ENCODE measurements around the gene PRPF38B. TPM values are rescaled to one million over a fixed set of nuclear protein-coding genes. Genes with fewer than 3 reads are reported as not detected.

Gene PRPF38B
- total RNA-seq, 1 donor from 2014 or later: 36.9 TPM

- H3K4me1 ChIP-seq (ENCODE audit: insufficient read depth, low read length): no peaks in the 10 kb centered on the region
- H3K36me3 ChIP-seq (ENCODE audit: insufficient read depth, low read length): no peaks in the 10 kb centered on the region
- H3K9ac ChIP-seq (ENCODE audit: low read length): no peak overlapping the region
- no peak overlapping the region for H2AFZ ChIP-seq (ENCODE audit: low read depth, low read length)
- Mint-ChIP-seq H3K4me3 (ENCODE audit: unreplicated experiment) (no peak overlapping the region), H3K9me3 (ENCODE audit: unreplicated experiment) (no peaks in the 10 kb centered on the region), H3K4me1 (ENCODE audit: low read depth, unreplicated experiment) (peaks cover 6% of the 10 kb centered on the region), H3K27ac (ENCODE audit: unreplicated experiment) (peak overlapping the region; percentile 43), H3K27me3 (ENCODE audit: low read depth, unreplicated experiment) (peaks cover 11% of the 10 kb centered on the region), H3K36me3 (ENCODE audit: low read depth, unreplicated experiment) (no peaks in the 10 kb centered on the region)
- H3K27ac ChIP-seq (ENCODE audit: low read depth, low read length): no peak overlapping the region
- no peaks in the 10 kb centered on the region for H3K9me3 ChIP-seq (ENCODE audit: insufficient read depth, low read depth, low read length)
- TF ChIP-seq EZH2 (IDR thresholded peaks at IDR 0.05; ENCODE audit: insufficient read depth, low read length) (no peak), CTCF (IDR thresholded peaks at IDR 0.05; ENCODE audit: insufficient read depth, low read depth, low read length) (no peak)
- DNase-seq (ENCODE audit: low read depth) (peak; percentile 65), FAIRE-seq (no peak)
- H3K4me3 ChIP-seq (ENCODE audit: insufficient read depth, low read depth, low read length): no peak overlapping the region
- no peaks in the 10 kb centered on the region for H4K20me1 ChIP-seq (ENCODE audit: insufficient read depth, low read length)
- H3K4me2 ChIP-seq (ENCODE audit: low read length): no peak overlapping the region
- H3K79me2 ChIP-seq (ENCODE audit: insufficient read depth, low read length): no peaks in the 10 kb centered on the region
- no peaks in the 10 kb centered on the region for H3K27me3 ChIP-seq (ENCODE audit: insufficient read depth, low read length)
Measured at GRCh38 chr1:108646648-108647269, 45.4 kb upstream of the PRPF38B start.

GRCh38 chr1:108653431-108654105 is 38.5 kb upstream of the PRPF38B start:
- Mint-ChIP-seq H3K4me1 (ENCODE audit: low read depth, unreplicated experiment) (no peaks in the 10 kb centered on the region), H3K36me3 (ENCODE audit: low read depth, unreplicated experiment) (no peaks in the 10 kb centered on the region), H3K4me3 (ENCODE audit: unreplicated experiment) (no peak overlapping the region), H3K27me3 (ENCODE audit: low read depth, unreplicated experiment) (peaks cover 2% of the 10 kb centered on the region), H3K27ac (ENCODE audit: unreplicated experiment) (no peak overlapping the region), H3K9me3 (ENCODE audit: unreplicated experiment) (no peaks in the 10 kb centered on the region)
- Histone ChIP-seq H3K36me3 (ENCODE audit: insufficient read depth, low read length) (no peaks in the 10 kb centered on the region), H3K27ac (ENCODE audit: low read depth, low read length) (no peak overlapping the region), H3K9me3 (ENCODE audit: insufficient read depth, low read depth, low read length) (no peaks in the 10 kb centered on the region), H3K27me3 (ENCODE audit: insufficient read depth, low read length) (no peaks in the 10 kb centered on the region), H3K79me2 (ENCODE audit: insufficient read depth, low read length) (no peaks in the 10 kb centered on the region), H3K4me1 (ENCODE audit: insufficient read depth, low read length) (no peaks in the 10 kb centered on the region), H3K4me2 (ENCODE audit: low read length) (no peak overlapping the region), H2AFZ (ENCODE audit: low read depth, low read length) (no peak overlapping the region), H4K20me1 (ENCODE audit: insufficient read depth, low read length) (no peaks in the 10 kb centered on the region), H3K4me3 (ENCODE audit: insufficient read depth, low read depth, low read length) (no peak overlapping the region), H3K9ac (ENCODE audit: low read length) (no peak overlapping the region)
- FAIRE-seq (peak; percentile 23), DNase-seq (ENCODE audit: low read depth) (no peak)
- TF ChIP-seq EZH2 (IDR thresholded peaks at IDR 0.05; ENCODE audit: insufficient read depth, low read length) (no peak), CTCF (IDR thresholded peaks at IDR 0.05; ENCODE audit: insufficient read depth, low read depth, low read length) (no peak)
